HG03354 (cell line): ENCODE results near the gene GLYR1.

ENCODE experiments used
- ATAC-seq: cut with Tn5 transposase; IDR thresholded peaks from one replicate; pipeline ENCODE4 v1.9.1; 2021; ENCODE audit warnings: mild to moderate bottlenecking; ENCODE audit not compliant: unreplicated experiment, poor library complexity, severe bottlenecking

The GLYR1 gene

DNA sequence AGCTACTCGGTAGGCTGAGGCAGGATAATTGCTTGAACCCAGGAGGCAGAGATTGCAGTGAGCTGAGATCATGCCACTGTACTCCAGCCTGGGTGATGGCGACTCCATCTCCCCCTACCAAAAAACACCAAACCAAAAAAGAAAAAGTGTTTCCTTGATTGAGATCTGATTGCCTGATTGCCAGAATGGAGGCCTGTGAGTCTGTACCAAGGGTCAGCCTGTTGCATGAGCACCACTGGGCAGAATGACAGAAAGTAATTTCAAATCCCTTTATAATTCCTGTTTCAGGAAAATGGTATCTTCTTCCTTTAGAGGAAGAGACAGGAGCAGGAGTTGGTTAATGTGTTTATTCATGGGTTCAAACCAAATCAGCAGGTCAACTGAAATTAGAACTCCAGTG is 8.7 kb upstream of the GLYR1 start:
- no peak for ATAC-seq

GRCh38 chr16:4855371-4855770 is 8.3 kb upstream of the GLYR1 start:
- no peak for ATAC-seq

GRCh38 chr16:4852221-4852872 is 5.3 kb upstream of the GLYR1 start:
- ATAC-seq, result no peak

- no peak for ATAC-seq
Measured at GRCh38 chr16:4850211-4850610, 3.1 kb upstream of the GLYR1 start.

GRCh38 chr16:4847774-4848587 is 893 bp upstream of the GLYR1 start:
- ATAC-seq, result peak; percentile 22

DNA sequence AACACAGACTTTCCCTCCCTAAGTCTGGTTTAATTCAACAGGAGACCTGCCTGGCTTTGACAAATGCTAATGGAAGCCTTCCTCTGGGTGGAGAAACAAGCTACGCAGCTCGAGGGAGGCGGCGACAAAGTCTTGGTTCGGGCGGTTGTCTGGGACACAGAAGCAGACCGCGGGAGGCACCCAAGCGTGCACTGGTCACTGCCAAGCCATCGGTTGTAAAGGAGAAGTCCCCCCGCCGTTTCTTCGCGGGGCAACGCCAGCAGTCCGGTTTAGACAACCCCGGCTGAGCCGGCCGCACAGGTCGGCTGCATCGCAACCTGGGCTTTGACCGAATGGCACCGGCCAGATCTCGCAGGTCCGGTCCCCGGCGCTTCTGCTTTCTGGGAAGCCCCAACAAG is 586 bp downstream of the GLYR1 start:
- peak; percentile 23 for ATAC-seq

DNA sequence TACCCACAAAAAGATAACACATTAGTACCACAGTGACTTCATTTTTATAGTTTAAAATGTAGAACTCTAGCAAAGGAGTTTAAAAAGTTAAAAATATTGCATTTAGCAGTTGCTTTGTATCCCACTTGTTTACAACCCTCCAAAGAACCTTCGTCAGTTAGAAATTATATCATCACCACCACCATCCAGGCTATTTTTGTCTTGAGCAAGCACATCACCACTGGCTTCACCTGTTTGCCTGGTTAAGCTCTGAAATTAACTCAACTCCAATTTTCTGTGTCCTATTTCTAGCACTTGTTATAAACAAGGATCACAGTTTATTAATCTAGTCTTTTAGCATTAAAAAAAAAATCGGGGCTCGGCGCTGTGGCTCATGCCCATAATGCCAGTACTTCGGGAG is 6.1 kb downstream of the GLYR1 start:
- no peak for ATAC-seq

DNA sequence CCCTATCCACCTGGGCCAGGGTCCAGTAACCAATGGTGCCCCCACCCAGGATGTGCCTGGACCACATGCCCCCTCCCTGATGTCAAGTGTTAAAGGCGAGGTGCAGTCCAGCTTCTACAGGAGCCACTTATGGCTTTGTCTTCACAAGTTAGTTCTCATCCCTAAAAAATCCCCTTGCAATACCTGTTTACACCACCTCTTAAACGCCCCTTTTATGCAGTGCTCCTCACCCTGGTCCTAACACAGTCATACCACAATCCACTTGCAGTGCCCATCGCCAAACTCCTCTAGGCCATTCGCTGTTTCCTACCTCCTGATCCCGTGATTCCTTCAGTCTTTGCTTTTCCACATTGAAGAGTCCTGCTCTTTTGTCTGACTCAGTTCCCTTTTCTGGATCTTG is 7.1 kb downstream of the GLYR1 start:
- no peak for ATAC-seq

DNA sequence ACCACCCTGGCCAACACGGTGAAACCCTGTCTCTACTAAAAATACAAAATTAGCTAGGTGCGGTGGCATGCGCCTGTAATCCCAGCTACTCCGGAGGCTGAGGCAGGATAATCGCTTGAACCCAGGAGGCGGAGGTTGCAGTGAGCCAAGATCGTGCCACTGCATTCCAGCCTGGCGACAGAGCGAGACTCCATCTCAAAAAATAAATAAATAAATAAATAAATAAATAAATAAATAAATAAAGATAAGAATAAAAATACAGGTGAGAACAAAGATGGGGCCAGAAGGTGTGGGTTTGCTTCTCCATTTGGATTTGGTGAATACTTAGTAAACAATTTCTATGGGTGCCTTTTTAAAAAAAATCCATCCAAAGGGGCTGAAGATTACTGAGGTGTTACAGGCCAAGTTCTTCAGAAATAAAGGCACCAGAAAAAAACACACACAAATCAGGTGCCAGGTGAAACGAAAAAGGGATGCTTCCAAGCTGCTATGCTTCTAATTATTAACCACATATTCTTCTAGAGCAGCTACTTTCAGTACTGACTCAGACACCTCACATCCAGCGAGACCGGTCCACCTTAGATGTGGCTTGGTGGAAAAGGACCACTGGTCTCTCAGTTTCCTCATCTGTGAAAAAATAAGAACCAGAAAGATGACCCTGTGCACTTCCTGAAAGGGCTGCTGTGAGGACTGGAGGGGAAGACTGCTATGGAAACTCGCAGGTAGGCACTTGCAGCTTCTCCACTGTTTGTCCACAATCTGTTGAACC is 9.2 kb downstream of the GLYR1 start:
- no peak for ATAC-seq

DNA sequence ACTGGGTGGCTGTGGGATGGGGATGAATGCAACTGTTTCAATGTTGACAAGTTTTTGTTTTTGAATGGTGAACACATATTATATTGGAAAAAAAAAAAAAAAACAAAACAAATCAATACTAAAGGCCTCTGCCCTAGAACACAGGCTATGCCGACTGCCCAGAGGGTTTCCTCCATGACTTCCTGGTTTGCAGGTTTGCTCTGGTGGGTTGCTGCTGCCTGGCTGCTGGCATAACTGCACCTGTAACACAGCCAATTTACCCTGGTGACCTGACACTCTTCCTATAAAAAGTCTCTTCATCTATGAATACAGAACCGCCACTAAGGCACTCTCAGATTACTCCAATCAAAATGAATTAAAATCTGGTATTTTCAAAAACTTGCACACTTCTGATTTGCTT is 10.4 kb downstream of the GLYR1 start:
- no peak for ATAC-seq

- ATAC-seq, result no peak
Measured at GRCh38 chr16:4833584-4833983, 13.5 kb downstream of the GLYR1 start.

GRCh38 chr16:4832698-4833343 is 14.3 kb downstream of the GLYR1 start:
- ATAC-seq, result no peak

DNA sequence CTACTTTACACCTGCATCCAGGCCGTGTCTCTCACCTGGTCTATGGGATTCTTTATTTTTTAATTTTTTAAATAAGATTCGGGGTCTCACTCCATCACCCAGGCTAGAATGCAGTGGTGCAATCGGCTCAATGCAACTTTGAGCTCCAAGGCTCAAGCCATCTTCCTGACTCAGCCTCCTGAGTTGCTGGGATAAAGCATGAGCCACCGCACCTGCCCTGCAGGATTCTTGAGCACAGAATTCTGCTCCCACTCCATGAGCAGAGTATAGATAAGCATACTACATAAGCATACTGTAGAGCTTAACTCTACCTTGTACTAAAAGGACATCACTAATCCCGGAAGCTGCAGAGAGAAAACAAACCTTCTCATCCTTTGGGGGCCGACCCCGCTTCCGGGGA is 15.5 kb downstream of the GLYR1 start:
- no peak for ATAC-seq

- ATAC-seq, result no peak
Measured at GRCh38 chr16:4830408-4830807, 16.7 kb downstream of the GLYR1 start.

GRCh38 chr16:4828567-4829321 is 18.3 kb downstream of the GLYR1 start:
- no peak for ATAC-seq

DNA sequence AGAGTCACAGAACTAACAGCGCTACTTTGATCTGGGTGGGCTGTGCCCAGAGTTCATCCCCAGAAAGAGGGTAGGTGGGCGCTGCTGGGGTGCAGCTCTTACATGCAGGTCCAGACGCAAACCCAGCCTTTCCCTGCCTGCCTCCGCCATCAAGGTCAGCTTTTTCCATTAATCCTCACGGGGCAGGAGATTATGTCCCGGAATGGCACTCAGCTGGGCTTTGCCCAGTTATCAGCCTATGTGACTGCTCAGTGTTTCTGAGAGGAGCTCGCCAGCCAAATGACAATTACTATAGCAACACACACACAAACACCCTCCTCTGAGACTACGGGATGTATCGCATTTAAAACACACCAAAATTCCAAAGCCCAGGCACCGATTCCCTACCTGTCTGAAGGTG is 20.1 kb downstream of the GLYR1 start:
- no peak for ATAC-seq

GRCh38 chr16:4826526-4826925 is 20.6 kb downstream of the GLYR1 start:
- no peak for ATAC-seq

DNA sequence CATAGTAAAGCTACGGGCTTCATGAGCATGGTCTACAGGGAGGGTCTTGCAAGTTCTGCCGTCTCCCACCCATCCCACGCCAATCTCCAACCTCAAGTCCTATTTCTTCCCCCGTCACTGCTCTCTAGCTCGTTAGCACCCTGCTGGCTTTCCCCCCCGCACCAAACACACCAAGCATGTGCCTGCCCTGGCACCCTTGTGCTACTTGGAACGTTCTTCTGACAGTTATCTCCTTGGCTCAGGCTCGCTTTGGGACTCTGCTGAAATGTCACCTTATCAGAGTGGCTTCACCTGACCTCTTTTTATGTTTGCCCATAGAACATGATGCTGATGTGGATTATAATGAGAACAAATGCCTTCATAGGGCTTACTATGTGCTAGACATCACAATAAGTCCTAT is 21.9 kb downstream of the GLYR1 start:
- no peak for ATAC-seq

- no peak for ATAC-seq
Measured at GRCh38 chr16:4820652-4821051, 26.4 kb downstream of the GLYR1 start.
